B cell (primary cell): ENCODE results near the gene ITGB3BP. TPM values are rescaled to one million over a fixed set of nuclear protein-coding genes. Genes with fewer than 3 reads are reported as not detected.
"Not testable (repeated sequence)": the region's sequence is repeated elsewhere in the genome, so short reads cannot be mapped to it uniquely, and the experiment has no call there.

Experiments used
- ATAC-seq: fragments of 200-7000 bp; cut with Tn5 transposase; one replicate; pipeline ENCODE4 v1.10.0; 2021; ENCODE audit warnings: low read depth, mild to moderate bottlenecking, moderate number of reproducible peaks, moderate library complexity
- CTCF ChIA-PET: fragments of 350-600 bp; sonication (Branson Sonifier 250); formaldehyde crosslinking; loops from one replicate; lab custom pipeline; 2021; ENCODE audit warnings: antibody characterized with exemption, inconsistent platforms; lab: Charles Lee
- POLR2A ChIA-PET: fragments of 350-600 bp; sonication (Branson Sonifier 250); formaldehyde crosslinking; loops from one replicate; lab custom pipeline; 2021; ENCODE audit warnings: antibody characterized with exemption; lab: Charles Lee
- DNase-seq: peaks from one replicate; pipeline ENCODE4 v3.0.0; 2013
- H2AFZ ChIP-seq: 2 replicates; pipeline ENCODE4 v1.6.1; 2012; ENCODE audit warnings: mild to moderate bottlenecking, low read depth, low read length; ENCODE audit not compliant: insufficient read depth, poor library complexity, severe bottlenecking
- H3K27ac ChIP-seq, 2 donors: 1 replicate in 1 of 2; 2 replicates in 1 of 2; pipeline ENCODE4 v1.5.1; 2012 to 2013; ENCODE audit warnings: low read length in 2 of 2, mild to moderate bottlenecking in 2 of 2, moderate library complexity in 1 of 2
- H3K27me3 ChIP-seq, 4 experiments: fragments of 200-600 bp in 1 of 4; sonication (generic) in 1 of 4; replicated peaks in 1 of 4; 1 replicate in 2 of 4; 2 replicates in 2 of 4; pipeline versions ENCODE4 v1.6.1 to v1.7.0; 2013 to 2016; ENCODE audit warnings: low read length in 3 of 4, mild to moderate bottlenecking in 2 of 4, mixed read lengths in 1 of 4, moderate library complexity in 1 of 4; ENCODE audit not compliant: insufficient read depth in 4 of 4, control insufficient read depth in 3 of 4; ENCODE audit errors: control extremely low read depth in 1 of 4
- H3K36me3 ChIP-seq, 2 experiments: replicated peaks in 1 of 2; 1 replicate in 1 of 2; 2 replicates in 1 of 2; pipeline versions ENCODE4 v1.6.1 to v1.7.1; 2013; ENCODE audit warnings: low read length in 1 of 2; ENCODE audit not compliant: insufficient read depth in 2 of 2, control insufficient read depth in 1 of 2; ENCODE audit errors: control extremely low read depth in 1 of 2, extremely low read depth in 1 of 2
- H3K4me1 ChIP-seq, 2 donors: fragments of 200-600 bp in 1 of 2; sonication (generic) in 1 of 2; 1 replicate in 1 of 2; 2 replicates in 1 of 2; pipeline versions ENCODE4 v1.5.1 to v1.6.1; 2013 to 2017; ENCODE audit warnings: low read length in 2 of 2; ENCODE audit not compliant: control insufficient read depth in 2 of 2, insufficient read depth in 2 of 2
- H3K4me2 ChIP-seq: replicated peaks from 2 replicates; pipeline ENCODE3; 2012; ENCODE audit warnings: mild to moderate bottlenecking, low read depth, low read length; ENCODE audit not compliant: poor library complexity, severe bottlenecking
- H3K4me3 ChIP-seq, 5 experiments: fragments of 200-600 bp in 1 of 5; sonication (generic) in 1 of 5; 1 replicate in 3 of 5; 2 replicates in 2 of 5; pipeline versions ENCODE4 v1.5.1 to v1.7.0; 2011 to 2016; ENCODE audit warnings: low read length in 4 of 5, mild to moderate bottlenecking in 4 of 5, low read depth in 2 of 5, control low read depth in 1 of 5, moderate library complexity in 1 of 5; ENCODE audit not compliant: insufficient read depth in 1 of 5; ENCODE audit errors: control extremely low read depth in 1 of 5, extremely low read depth in 1 of 5
- H3K79me2 ChIP-seq: fragments of 200-600 bp; sonication (generic); one replicate; pipeline ENCODE4 v1.6.0; 2016; ENCODE audit warnings: low read length; ENCODE audit not compliant: control insufficient read depth, insufficient read depth
- H3K9ac ChIP-seq: fragments of 200-600 bp; sonication (generic); 2 replicates; pipeline ENCODE4 v1.6.1; 2017; ENCODE audit warnings: mild to moderate bottlenecking, low read length, moderate library complexity
- H3K9me3 ChIP-seq, 3 donors: one replicate each; pipeline versions ENCODE4 v1.6.1 to v1.7.1; 2013; ENCODE audit warnings: low read length in 2 of 3; ENCODE audit not compliant: control insufficient read depth in 2 of 3, insufficient read depth in 1 of 3; ENCODE audit errors: control extremely low read depth in 1 of 3
- H4K20me1 ChIP-seq: 2 replicates; pipeline ENCODE4 v1.6.0; 2012; ENCODE audit warnings: mild to moderate bottlenecking, low read length; ENCODE audit not compliant: insufficient read depth, control insufficient read depth, poor library complexity, severe bottlenecking
- H3K27ac Mint-ChIP-seq: one replicate; pipeline ENCODE4 v1.8.0; 2021; ENCODE audit warnings: mixed read lengths
- H3K27me3 Mint-ChIP-seq: one replicate; pipeline ENCODE4 v1.8.0; 2021; ENCODE audit warnings: mixed read lengths
- H3K4me1 Mint-ChIP-seq: one replicate; pipeline ENCODE4 v1.8.0; 2021; ENCODE audit warnings: mixed read lengths
- H3K4me3 Mint-ChIP-seq: one replicate; pipeline ENCODE4 v1.8.0; 2021; ENCODE audit warnings: mixed read lengths
- H3K9me3 Mint-ChIP-seq: one replicate; pipeline ENCODE4 v1.8.0; 2022; ENCODE audit warnings: mixed read lengths; ENCODE audit not compliant: insufficient read depth
- CTCF ChIP-seq: fragments of 200-600 bp; IDR thresholded peaks from one replicate; pipeline ENCODE4 v1.8.0; 2022; ENCODE audit warnings: antibody characterized with exemption, mild to moderate bottlenecking
- EZH2 ChIP-seq: IDR thresholded peaks from 2 replicates; pipeline ENCODE4 v1.6.1; 2012; ENCODE audit warnings: borderline replicate concordance, low read depth, mild to moderate bottlenecking, moderate library complexity, low read length; ENCODE audit not compliant: insufficient read depth, poor library complexity, severe bottlenecking
- WGBS: methylation state at CpG from one replicate; pipeline ENCODE4 v1.1.5; 2013; ENCODE audit warnings: missing lambda C conversion rate; ENCODE audit not compliant: insufficient coverage; 5-methylcytosine and 5-hydroxymethylcytosine counted together
- intact Hi-C: fragments of 100-400 bp; cut with micrococcal nuclease; formaldehyde crosslinking; loops from one replicate; pipeline ENCODE4 v1.10.0; 2022
- polyA plus RNA-seq: library from polyadenylated mRNA; depleted of rRNA; stranded (reverse); fragments of >200 nt; gene quantifications from 2 replicates; pipeline ENCODE4 v1.2.3, GENCODE V29; 2012
- total RNA-seq, 2 donors: library from RNA; stranded (reverse); fragments of 120-200 nt in 1 of 2; gene quantifications; 1 replicate in 1 of 2; 2 replicates in 1 of 2; pipeline versions ENCODE4 v1.2.3 to v1.2.4, GENCODE V29; 2013 to 2022

ITGB3BP gene
- total and polyA plus RNA-seq, 2 donors (not counting 1 experiment from before 2014, with no cell fraction given): 12.7 to 37.4 TPM

GRCh38 chr1:63428815-63429214, 94.2 kb downstream of the ITGB3BP start:
- POLR2A ChIA-PET: no interaction called here
- Mint-ChIP-seq H3K4me1 (no peaks in the 10 kb centered on the region), H3K27ac (no peak overlapping the region), H3K4me3 (no peak overlapping the region), H3K27me3 (no peaks in the 10 kb centered on the region), H3K9me3 (peaks cover 11% of the 10 kb centered on the region)
- H3K27me3 ChIP-seq: no peaks in the 10 kb centered on the region
- intact Hi-C loops: no loop called here
- H3K9ac ChIP-seq: no peak overlapping the region
- no peak overlapping the region for H2AFZ ChIP-seq
- no peaks in the 10 kb centered on the region for H3K79me2 ChIP-seq
- peaks cover 0 to 9% (median 3%) of the 10 kb centered on the region in 3 donors for H3K9me3 ChIP-seq
- H3K4me2 ChIP-seq: no peak overlapping the region
- no peak for DNase-seq
- H3K4me1 ChIP-seq: no peaks in the 10 kb centered on the region
- no peaks in the 10 kb centered on the region for H4K20me1 ChIP-seq
- no peak for TF ChIP-seq EZH2
- TF ChIP-seq CTCF: no peak
- CTCF ChIA-PET: no interaction called here
- no peak overlapping the region for H3K27ac ChIP-seq
- H3K36me3 ChIP-seq: peaks cover 6 to 16% of the 10 kb centered on the region in 2 experiments
- H3K4me3 ChIP-seq: no peak overlapping the region
- no peak for ATAC-seq

- no CpG with 5 or more reads among the region's 2 CpGs for WGBS
- no peaks in the 10 kb centered on the region for H3K27me3 Mint-ChIP-seq
- Histone ChIP-seq H3K27ac (no peak overlapping the region), H3K27me3 (no peaks in the 10 kb centered on the region), H2AFZ (no peak overlapping the region), H3K9me3 (no peaks in the 10 kb centered on the region), H3K4me2 (no peak overlapping the region), H3K4me3 (no peak overlapping the region), H3K36me3 (peaks cover 0 to 8% of the 10 kb centered on the region in 2 experiments), H3K4me1 (no peaks in the 10 kb centered on the region), H4K20me1 (no peaks in the 10 kb centered on the region), H3K9ac (no peak overlapping the region), H3K79me2 (no peaks in the 10 kb centered on the region)
- ATAC-seq (no peak), DNase-seq (no peak)
- no peaks in the 10 kb centered on the region for H3K9me3 Mint-ChIP-seq
- intact Hi-C loops: no loop called here
- no peak overlapping the region for H3K4me3 Mint-ChIP-seq
- H3K27ac Mint-ChIP-seq: no peak overlapping the region
- no peak for TF ChIP-seq EZH2
- CTCF ChIA-PET: no interaction called here
- POLR2A ChIA-PET: no interaction called here
- H3K4me1 Mint-ChIP-seq: no peaks in the 10 kb centered on the region
Observed at GRCh38 chr1:63423649-63424048, 99.4 kb downstream of the ITGB3BP start.

GRCh38 chr1:63420746-63421145, 102.3 kb downstream of the ITGB3BP start:
- H3K4me1 Mint-ChIP-seq, intact Hi-C loops, DNase-seq, H2AFZ ChIP-seq, H3K9me3 ChIP-seq, H3K27me3 ChIP-seq, H3K4me3 Mint-ChIP-seq, H3K79me2 ChIP-seq, POLR2A ChIA-PET, ATAC-seq, H4K20me1 ChIP-seq, H3K36me3 ChIP-seq, H3K4me1 ChIP-seq, H3K27ac Mint-ChIP-seq, H3K9ac ChIP-seq, H3K4me2 ChIP-seq, H3K27ac ChIP-seq, H3K27me3 Mint-ChIP-seq, H3K9me3 Mint-ChIP-seq, H3K4me3 ChIP-seq: not testable (repeated sequence)
- WGBS: no CpG with 5 or more reads among the region's 1 CpG
- CTCF ChIA-PET: interaction anchor here (0.8 to 1.3 kb wide), 2 partner anchors 11 to 23 kb away, joined by 3 read pairs; no protein-coding TSS in a partner anchor
